GM23338 (cell line): ENCODE measurements around the gene GPD2. TPM values are rescaled to one million over a fixed set of nuclear protein-coding genes. Genes with fewer than 3 reads are reported as not detected.

Experiments
- ATAC-seq: fragments of 200-7000 bp; cut with Tn5 transposase; 3 replicates; pipeline ENCODE4 v1.9.1; 2020
- DNase-seq: peaks from one replicate; pipeline ENCODE4 v3.0.0-alpha.2; 2015; ENCODE audit warnings: low spot score
- H2AFZ ChIP-seq: fragments of 200-600 bp; sonication (generic); 2 replicates; pipeline ENCODE4 v1.8.0; 2016; ENCODE audit warnings: antibody characterized with exemption, mild to moderate bottlenecking, moderate library complexity
- H3F3A ChIP-seq: fragments of 200-600 bp; sonication (generic); replicated peaks from 2 replicates; pipeline ENCODE4 v1.8.0; 2017; ENCODE audit warnings: antibody characterized with exemption, mixed run types, low read depth
- H3K27ac ChIP-seq: fragments of 200-600 bp; sonication (generic); 2 replicates; pipeline ENCODE4 v1.6.1; 2016; ENCODE audit warnings: low read depth
- H3K27me3 ChIP-seq: fragments of 200-600 bp; sonication (generic); 2 replicates; pipeline ENCODE4 v1.8.0; 2016; ENCODE audit warnings: mild to moderate bottlenecking, mixed run types, moderate library complexity; ENCODE audit not compliant: insufficient read depth
- H3K36me3 ChIP-seq: fragments of 200-600 bp; sonication (generic); 2 replicates; pipeline ENCODE4 v1.8.0; 2016; ENCODE audit warnings: mild to moderate bottlenecking; ENCODE audit not compliant: insufficient read depth
- H3K4me1 ChIP-seq: fragments of 200-600 bp; sonication (generic); 2 replicates; pipeline ENCODE4 v1.8.0; 2016; ENCODE audit warnings: mild to moderate bottlenecking, moderate library complexity; ENCODE audit not compliant: insufficient read depth
- H3K4me2 ChIP-seq: fragments of 200-600 bp; sonication (generic); 2 replicates; pipeline ENCODE4 v1.7.1; 2017; ENCODE audit warnings: mixed run types
- H3K4me3 ChIP-seq: fragments of 200-600 bp; sonication (generic); 2 replicates; pipeline ENCODE4 v1.6.1; 2016; ENCODE audit warnings: mixed run types
- H3K79me2 ChIP-seq: fragments of 200-600 bp; sonication (generic); replicated peaks from 2 replicates; pipeline ENCODE4 v1.8.0; 2017; ENCODE audit warnings: mild to moderate bottlenecking; ENCODE audit not compliant: insufficient read depth
- H3K9me2 ChIP-seq: fragments of 200-600 bp; sonication (generic); 2 replicates; pipeline ENCODE4 v1.8.0; 2017; ENCODE audit not compliant: insufficient read depth
- H4K20me1 ChIP-seq: fragments of 200-600 bp; sonication (generic); replicated peaks from 2 replicates; pipeline ENCODE4 v1.8.0; 2017; ENCODE audit warnings: mild to moderate bottlenecking; ENCODE audit not compliant: insufficient read depth
- H3K27ac Mint-ChIP-seq: 2 replicates; pipeline ENCODE4 v1.8.0; 2020; ENCODE audit warnings: inconsistent platforms, mild to moderate bottlenecking, moderate library complexity, mixed read lengths
- H3K27me3 Mint-ChIP-seq: 3 replicates; pipeline ENCODE4 v1.8.0; 2022; ENCODE audit warnings: low read depth, mild to moderate bottlenecking, moderate library complexity, mixed read lengths, inconsistent platforms; ENCODE audit not compliant: insufficient read depth, poor library complexity
- H3K36me3 Mint-ChIP-seq: 3 replicates; pipeline ENCODE4 v1.8.0; 2021; ENCODE audit warnings: low read depth, mild to moderate bottlenecking, inconsistent platforms, moderate library complexity, mixed read lengths
- H3K4me1 Mint-ChIP-seq: 3 replicates; pipeline ENCODE4 v1.8.0; 2020; ENCODE audit warnings: mild to moderate bottlenecking, inconsistent platforms, mixed read lengths
- H3K4me3 Mint-ChIP-seq: 3 replicates; pipeline ENCODE4 v1.8.0; 2021; ENCODE audit warnings: moderate library complexity, mild to moderate bottlenecking, inconsistent platforms, mixed read lengths
- H3K9me3 Mint-ChIP-seq: 3 replicates; pipeline ENCODE4 v1.8.0; 2020; ENCODE audit warnings: moderate library complexity, mild to moderate bottlenecking, inconsistent platforms, mixed read lengths
- CTCF ChIP-seq, 2 experiments: fragments of 200-600 bp in 1 of 2; sonication (generic) in 1 of 2; conservative IDR thresholded peaks; 2 replicates each; pipeline versions ENCODE4 v1.5.1 to v1.6.1; 2016 to 2017; ENCODE audit warnings: antibody characterized with exemption in 2 of 2, low read depth in 2 of 2, mild to moderate bottlenecking in 2 of 2, moderate library complexity in 1 of 2
- ETS1 ChIP-seq: IDR thresholded peaks from 2 replicates; pipeline ENCODE4 v1.6.1; 2016; ENCODE audit warnings: antibody characterized with exemption
- EZH2 ChIP-seq: fragments of 200-600 bp; sonication (generic); IDR thresholded peaks from one replicate; pipeline ENCODE4 v1.8.0; 2017; ENCODE audit warnings: antibody characterized with exemption, mild to moderate bottlenecking, low read depth; ENCODE audit not compliant: unreplicated experiment
- JUNB ChIP-seq: IDR thresholded peaks from one replicate; pipeline ENCODE4 v1.6.1; 2016; ENCODE audit warnings: antibody characterized with exemption; ENCODE audit not compliant: unreplicated experiment
- NANOG ChIP-seq: IDR thresholded peaks from 2 replicates; pipeline ENCODE4 v1.6.1; 2016; ENCODE audit warnings: antibody characterized with exemption, borderline replicate concordance
- POLR2AphosphoS5 ChIP-seq: IDR thresholded peaks from 2 replicates; pipeline ENCODE4 v1.6.1; 2016; ENCODE audit warnings: antibody characterized with exemption, low read depth
- REST ChIP-seq: IDR thresholded peaks from one replicate; pipeline ENCODE4 v1.6.1; 2018; ENCODE audit warnings: antibody characterized with exemption; ENCODE audit not compliant: unreplicated experiment
- STAT1 ChIP-seq: IDR thresholded peaks from one replicate; pipeline ENCODE4 v1.6.1; 2016; ENCODE audit warnings: antibody characterized with exemption; ENCODE audit not compliant: unreplicated experiment
- ZNF114 ChIP-seq: fragments of 250-450 bp; sonication (Bioruptor Pico); IDR thresholded peaks from 2 replicates; pipeline ENCODE4 v1.5.0; 2020; ENCODE audit warnings: mild to moderate bottlenecking, moderate library complexity
- ZNF331 ChIP-seq: fragments of 250-450 bp; sonication (Bioruptor Pico); IDR thresholded peaks from 2 replicates; pipeline ENCODE4 v1.5.0; 2020; ENCODE audit warnings: low read depth, mild to moderate bottlenecking, moderate library complexity
- ZNF462 ChIP-seq: fragments of 250-450 bp; sonication (Bioruptor Pico); IDR thresholded peaks from 2 replicates; pipeline ENCODE4 v1.5.0; 2020; ENCODE audit warnings: mild to moderate bottlenecking, moderate library complexity
- polyA plus RNA-seq: library from polyadenylated mRNA; unstranded; fragments of >200 nt; fragmentation: Nextera tagmentation; extraction: Ambion mirVana; gene quantifications from 2 replicates; pipeline ENCODE4 v1.2.1, GENCODE V29; 2016
- total RNA-seq: library from RNA; depleted of rRNA; stranded (reverse); fragments of >200 nt; shearing (Covaris generic); gene quantifications from 2 replicates; pipeline ENCODE4 v1.2.3, GENCODE V29; 2014

Gene GPD2
- total and polyA plus RNA-seq, 2 experiments from 2014 or later = 9.4 to 67.4 TPM

- TF ChIP-seq CTCF (conservative IDR thresholded peaks at IDR 0.05; ENCODE audit: low read depth in 2 of 2) (no peak), STAT1 (no peak), ZNF462 (no peak), ZNF331 (CRISPR knock-in tag) (no peak), ETS1 (no peak), NANOG (no peak), JUNB (no peak)
Measured at GRCh38 chr2:156532989-156533388, 96.8 kb downstream of the GPD2 start (continued).

GRCh38 chr2:156536534-156536933 lies 100.4 kb downstream of the GPD2 start:
- Histone ChIP-seq H3K79me2 (no peaks in the 10 kb centered on the region), H3F3A (no peaks in the 10 kb centered on the region), H3K4me3 (no peak overlapping the region), H3K36me3 (no peaks in the 10 kb centered on the region), H3K4me2 (no peak overlapping the region), H2AFZ (no peak overlapping the region), H3K4me1 (no peaks in the 10 kb centered on the region), H4K20me1 (no peaks in the 10 kb centered on the region), H3K27me3 (no peaks in the 10 kb centered on the region), H3K27ac (no peak overlapping the region), H3K9me2 (no peaks in the 10 kb centered on the region)
- Mint-ChIP-seq H3K27me3 (no peaks in the 10 kb centered on the region), H3K27ac (no peak overlapping the region), H3K4me3 (no peak overlapping the region), H3K36me3 (peaks cover 14% of the 10 kb centered on the region), H3K4me1 (peaks cover 13% of the 10 kb centered on the region), H3K9me3 (peaks cover 8% of the 10 kb centered on the region; the same call in 2 of the 3 replicates)
- ATAC-seq (no peak), DNase-seq (no peak)
- no peak for TF ChIP-seq ETS1
- TF ChIP-seq NANOG = no peak
- TF ChIP-seq ZNF114 (CRISPR knock-in tag) = no peak
- no peak for TF ChIP-seq STAT1
- TF ChIP-seq EZH2 = no peak
- TF ChIP-seq POLR2AphosphoS5 = no peak
- TF ChIP-seq REST = no peak
